Neutrophil (primary cell): ENCODE data around the gene PGLYRP2.

Source experiments
- H3K27ac ChIP-seq: fragments of 200-600 bp; sonication (generic); 2 replicates; pipeline ENCODE4 v1.5.1; 2016; ENCODE audit warnings: mild to moderate bottlenecking, moderate library complexity
- H3K27me3 ChIP-seq: fragments of 200-600 bp; sonication (generic); 2 replicates; pipeline ENCODE4 v1.6.0; 2016; ENCODE audit warnings: mild to moderate bottlenecking
- H3K36me3 ChIP-seq: fragments of 200-600 bp; sonication (generic); 2 replicates; pipeline ENCODE4 v1.5.1; 2017
- H3K4me1 ChIP-seq, 2 experiments: fragments of 200-600 bp in 1 of 2; sonication (generic) in 1 of 2; 1 replicate in 1 of 2; 2 replicates in 1 of 2; pipeline versions ENCODE4 v1.5.1 to v1.6.1; 2013 to 2016; ENCODE audit warnings: low read depth in 1 of 2, low read length in 1 of 2, mild to moderate bottlenecking in 1 of 2, moderate library complexity in 1 of 2; ENCODE audit not compliant: control insufficient read depth in 1 of 2, insufficient read depth in 1 of 2
- H3K4me3 ChIP-seq, 2 experiments: fragments of 200-600 bp in 1 of 2; sonication (generic) in 1 of 2; 1 replicate in 1 of 2; 2 replicates in 1 of 2; pipeline ENCODE4 v1.5.1; 2013 to 2016; ENCODE audit warnings: low read depth in 1 of 2, low read length in 1 of 2, mild to moderate bottlenecking in 1 of 2, moderate library complexity in 1 of 2
- H3K9me3 ChIP-seq: fragments of 200-600 bp; sonication (generic); 2 replicates; pipeline ENCODE4 v1.5.1; 2016
- CTCF ChIP-seq: fragments of 200-600 bp; sonication (generic); IDR thresholded peaks from 2 replicates; pipeline ENCODE4 v1.5.1; 2016; ENCODE audit warnings: antibody characterized with exemption

The PGLYRP2 gene

GRCh38 chr19:15468675-15469512, 10.4 kb downstream of the PGLYRP2 start:
- H3K27me3 ChIP-seq: peaks cover 35% of the 10 kb centered on the region
- H3K9me3 ChIP-seq: no peaks in the 10 kb centered on the region
- no peak for TF ChIP-seq CTCF
- H3K36me3 ChIP-seq: no peaks in the 10 kb centered on the region
- peak overlapping the region; percentile 59 to 67 for H3K4me3 ChIP-seq
- H3K27ac ChIP-seq: peak overlapping the region; percentile 38
- H3K4me1 ChIP-seq: peaks cover 43 to 47% of the 10 kb centered on the region in 2 experiments

- TF ChIP-seq CTCF: no peak
- Histone ChIP-seq H3K4me1 (peaks cover 52 to 58% of the 10 kb centered on the region in 2 experiments), H3K27me3 (peaks cover 31% of the 10 kb centered on the region), H3K36me3 (no peaks in the 10 kb centered on the region), H3K9me3 (no peaks in the 10 kb centered on the region), H3K4me3 (no peak overlapping the region), H3K27ac (no peak overlapping the region)
These were observed 11.5 kb downstream of the PGLYRP2 start for GRCh38 chr19:15467734-15468214.

- H3K27ac ChIP-seq: peak overlapping the region; percentile 66
- TF ChIP-seq CTCF: no peak
- no peaks in the 10 kb centered on the region for H3K9me3 ChIP-seq
- peak overlapping the region in 1 of 2 experiments; percentile 4 for H3K4me3 ChIP-seq
- H3K27me3 ChIP-seq: peaks cover 25% of the 10 kb centered on the region
- no peaks in the 10 kb centered on the region for H3K36me3 ChIP-seq
- peaks cover 59 to 63% of the 10 kb centered on the region in 2 experiments for H3K4me1 ChIP-seq
These were observed 12.2 kb downstream of the PGLYRP2 start for GRCh38 chr19:15466851-15467733.

- no peak for TF ChIP-seq CTCF
- Histone ChIP-seq H3K4me3 (peak within 1 kb of the TSS; percentile 82 to 88), H3K4me1 (peaks cover 62 to 63% of the 10 kb centered on the region in 2 experiments)
These were observed 14.6 kb downstream of the PGLYRP2 start, which contains the start of gene RASAL3 for GRCh38 chr19:15464394-15465385. TSS of gene RASAL3 (minus strand) at chr19:15464544. CDS start at chr19:15464358, 186 bp downstream.

More at GRCh38 chr19:15464394-15465385, 14.6 kb downstream of the PGLYRP2 start, which contains the start of gene RASAL3:
- peaks cover 18% of the 10 kb centered on the region for H3K27me3 ChIP-seq
- no peaks in the 10 kb centered on the region for H3K9me3 ChIP-seq
- H3K36me3 ChIP-seq: peaks cover 21% of the 10 kb centered on the region
- H3K27ac ChIP-seq: peak within 1 kb of the TSS; percentile 96
